ENCODE data around the gene HSPBP1.

HSPBP1 gene

DNA sequence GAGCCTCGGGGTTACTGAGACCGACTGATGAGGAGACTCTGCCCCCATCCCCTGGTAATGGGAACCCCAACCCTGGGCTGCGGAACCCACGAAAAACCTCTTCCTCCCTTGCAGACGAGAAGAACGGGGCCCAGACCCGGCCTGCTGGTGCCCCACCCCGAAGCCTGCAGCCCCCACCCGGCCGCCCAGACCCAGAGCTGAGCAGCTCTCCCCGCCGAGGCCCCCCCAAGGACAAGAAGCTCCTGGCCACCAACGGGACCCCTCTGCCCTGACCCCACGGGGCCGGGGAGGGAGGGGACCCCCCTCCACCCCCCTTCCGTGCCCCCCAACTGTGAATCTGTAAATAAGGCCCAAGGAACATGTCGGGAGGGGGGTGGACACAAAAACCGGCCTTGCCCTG is 31.9 kb upstream of the HSPBP1 start:
- no peak overlapping the region for H3K4me3 Mint-ChIP-seq

DNA sequence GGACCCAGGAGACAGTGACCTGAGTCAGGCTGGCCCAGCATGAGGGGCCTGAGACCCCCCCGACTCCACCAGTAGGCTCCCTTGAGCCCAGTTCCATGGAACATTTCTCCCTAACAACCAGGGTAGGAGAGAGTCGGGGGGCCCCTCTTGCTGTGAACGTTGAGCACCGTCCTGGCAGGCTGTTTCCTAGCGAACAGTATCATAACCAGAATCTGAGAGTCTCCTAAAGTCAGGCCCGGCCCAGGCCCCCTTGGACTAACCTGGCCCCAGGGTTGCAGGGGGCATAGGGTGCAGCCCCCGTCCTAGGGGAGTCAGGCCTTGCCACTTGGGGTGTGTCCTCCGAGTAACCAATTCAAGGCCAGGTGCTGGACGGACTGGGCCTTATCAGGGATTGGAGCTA is 31.5 kb upstream of the HSPBP1 start:
- intact Hi-C loops (cut with micrococcal nuclease): no loop called here
- Mint-ChIP-seq H3K4me1 (ENCODE audit: low read depth) (peaks cover 15% of the 10 kb centered on the region), H3K27me3 (no peaks in the 10 kb centered on the region), H3K36me3 (ENCODE audit: low read depth) (peaks cover 52% of the 10 kb centered on the region), H3K4me3 (no peak overlapping the region), H3K27ac (no peak overlapping the region), H3K9me3 (no peaks in the 10 kb centered on the region)

More for the DNA sequence above, 31.9 kb upstream of the HSPBP1 start:
- intact Hi-C loops (cut with micrococcal nuclease): no loop called here
- H3K36me3 Mint-ChIP-seq (ENCODE audit: low read depth): peaks cover 56% of the 10 kb centered on the region
- H3K4me1 Mint-ChIP-seq (ENCODE audit: low read depth): peaks cover 13% of the 10 kb centered on the region
- no peaks in the 10 kb centered on the region for H3K27me3 Mint-ChIP-seq
- no peak overlapping the region for H3K27ac Mint-ChIP-seq
- no peaks in the 10 kb centered on the region for H3K9me3 Mint-ChIP-seq

DNA sequence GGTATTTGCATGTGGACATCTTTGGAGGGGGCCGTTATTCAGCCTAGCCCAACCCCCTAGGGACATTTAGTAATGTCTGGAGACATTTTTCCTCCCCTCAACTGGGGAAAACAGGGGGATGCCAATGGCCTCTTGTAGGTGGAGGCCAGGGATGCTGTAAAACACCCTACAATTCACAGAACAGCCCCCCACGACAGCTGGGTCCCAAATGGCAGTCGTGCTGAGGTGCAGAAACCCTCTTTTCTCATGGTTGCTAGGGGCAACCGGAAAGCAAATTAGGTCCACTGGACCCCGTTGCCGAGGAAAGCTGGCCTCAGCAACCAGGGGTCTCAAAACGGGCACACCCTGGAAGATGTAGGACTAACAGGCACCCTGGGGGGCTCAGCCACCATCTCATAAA is 30.6 kb upstream of the HSPBP1 start:
- intact Hi-C loops (cut with micrococcal nuclease): no loop called here
- Mint-ChIP-seq H3K9me3 (no peaks in the 10 kb centered on the region), H3K27me3 (no peaks in the 10 kb centered on the region)

DNA sequence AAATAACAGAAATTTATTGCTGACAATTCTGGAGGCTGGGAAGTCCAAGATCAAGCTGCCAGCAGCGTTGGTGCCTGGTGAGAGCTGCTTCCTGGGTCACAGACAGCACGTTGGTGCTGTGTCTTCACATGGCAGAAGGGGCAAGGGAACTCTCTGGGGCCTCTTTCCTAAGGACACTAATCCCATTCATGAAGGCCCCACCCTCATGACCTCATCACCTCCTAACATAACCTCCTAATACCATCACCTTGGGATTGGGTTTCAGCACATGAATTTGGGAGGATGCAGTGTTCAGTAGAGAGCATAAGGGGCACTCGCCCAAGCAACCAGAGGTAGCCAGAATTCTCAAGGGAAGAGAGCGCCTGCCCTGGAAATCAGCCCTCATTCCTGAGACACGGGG is 29.5 kb upstream of the HSPBP1 start:
- no peak overlapping the region for H3K27ac Mint-ChIP-seq
- H3K9me3 Mint-ChIP-seq: no peaks in the 10 kb centered on the region
- peaks cover 19% of the 10 kb centered on the region for H3K4me1 Mint-ChIP-seq (ENCODE audit: low read depth)
- H3K4me3 Mint-ChIP-seq: no peak overlapping the region
- intact Hi-C loops (cut with micrococcal nuclease): no loop called here
- no peaks in the 10 kb centered on the region for H3K27me3 Mint-ChIP-seq
- peaks cover 32% of the 10 kb centered on the region for H3K36me3 Mint-ChIP-seq (ENCODE audit: low read depth)

More for the DNA sequence above, 30.6 kb upstream of the HSPBP1 start:
- Mint-ChIP-seq H3K36me3 (ENCODE audit: low read depth) (peaks cover 43% of the 10 kb centered on the region), H3K4me3 (no peak overlapping the region), H3K4me1 (ENCODE audit: low read depth) (peaks cover 20% of the 10 kb centered on the region), H3K27ac (no peak overlapping the region)

DNA sequence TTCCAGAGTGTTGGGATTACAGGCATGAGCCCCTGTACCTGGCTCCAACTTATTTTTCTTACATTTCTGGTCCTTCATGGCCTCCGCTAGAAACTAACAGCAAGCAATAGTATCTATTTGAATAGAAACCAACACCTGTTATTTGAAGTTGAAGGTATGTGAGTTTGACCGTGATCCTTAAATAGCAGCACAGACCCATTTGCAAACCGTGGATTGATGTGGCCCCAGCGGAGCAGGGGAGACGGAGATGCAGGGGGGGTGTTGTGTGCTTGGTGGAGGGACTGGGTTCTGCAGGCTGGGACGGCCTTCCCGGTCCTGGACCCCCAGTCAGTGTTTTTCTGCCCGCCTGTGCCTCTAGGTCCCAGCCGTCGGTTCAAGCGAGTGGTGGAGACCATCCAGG is 28.4 kb upstream of the HSPBP1 start:
- H3K9me3 Mint-ChIP-seq: no peaks in the 10 kb centered on the region
- H3K4me3 Mint-ChIP-seq: no peak overlapping the region
- intact Hi-C loops (cut with micrococcal nuclease): no loop called here
- H3K4me1 Mint-ChIP-seq (ENCODE audit: low read depth): peaks cover 10% of the 10 kb centered on the region
- peaks cover 21% of the 10 kb centered on the region for H3K36me3 Mint-ChIP-seq (ENCODE audit: low read depth)
- H3K27ac Mint-ChIP-seq: no peak overlapping the region
- H3K27me3 Mint-ChIP-seq: no peaks in the 10 kb centered on the region

DNA sequence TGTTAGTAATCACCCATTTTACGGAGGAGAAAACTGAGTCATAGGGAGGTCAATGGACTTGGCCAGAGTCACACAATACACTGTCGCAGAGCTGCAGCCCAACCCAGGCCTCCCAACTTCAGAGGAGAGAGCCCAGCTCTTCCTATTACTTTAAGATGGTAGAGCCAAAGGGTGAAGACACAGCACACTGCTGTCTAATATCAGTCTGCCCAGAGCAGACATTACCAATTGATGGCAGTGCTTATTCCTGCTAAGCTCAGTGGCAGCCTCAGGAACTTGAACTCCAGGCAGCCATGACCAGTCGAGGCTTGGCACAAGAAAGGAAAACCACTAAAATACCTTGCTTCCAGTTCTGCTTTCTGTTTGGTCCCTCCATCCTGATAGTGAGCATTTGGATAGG is 26.8 kb upstream of the HSPBP1 start:
- intact Hi-C loops (cut with micrococcal nuclease): no loop called here
- Mint-ChIP-seq H3K9me3 (no peaks in the 10 kb centered on the region), H3K36me3 (ENCODE audit: low read depth) (peaks cover 5% of the 10 kb centered on the region), H3K4me1 (ENCODE audit: low read depth) (peaks cover 15% of the 10 kb centered on the region), H3K27ac (no peak overlapping the region), H3K27me3 (no peaks in the 10 kb centered on the region), H3K4me3 (no peak overlapping the region)

DNA sequence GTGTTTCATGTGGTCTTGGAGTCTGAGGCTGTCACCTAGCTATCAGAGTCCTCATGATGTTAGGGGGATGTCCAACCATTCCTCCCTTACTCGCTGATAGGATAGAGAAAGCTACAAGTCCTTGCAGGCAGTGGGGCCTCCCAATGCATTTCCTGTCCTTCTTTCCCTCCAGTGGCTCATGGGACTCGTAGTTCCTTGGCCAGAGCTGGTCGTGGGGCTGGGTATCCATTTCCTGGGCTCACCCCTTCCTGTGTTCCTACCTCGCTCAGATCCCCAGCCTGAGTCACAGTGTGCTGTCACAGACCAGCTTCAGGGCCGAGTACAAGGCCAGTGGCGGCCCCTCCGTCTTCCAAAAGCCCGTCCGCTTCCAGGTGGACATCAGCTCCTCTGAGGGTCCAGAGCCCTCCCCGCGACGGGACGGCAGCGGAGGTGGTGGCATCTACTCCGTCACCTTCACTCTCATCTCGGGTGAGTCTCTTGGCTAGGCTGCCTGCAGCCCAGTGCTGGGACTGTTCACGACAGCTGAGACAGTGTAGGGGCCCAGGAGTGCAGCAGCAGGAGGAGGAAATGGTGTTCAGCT is 26.2 kb upstream of the HSPBP1 start:
- Mint-ChIP-seq H3K27ac (no peak overlapping the region), H3K27me3 (peaks cover under 1% of the 10 kb centered on the region), H3K4me3 (no peak overlapping the region), H3K4me1 (ENCODE audit: low read depth) (peaks cover 21% of the 10 kb centered on the region), H3K36me3 (ENCODE audit: low read depth) (no peaks in the 10 kb centered on the region), H3K9me3 (no peaks in the 10 kb centered on the region)
- intact Hi-C loops (cut with micrococcal nuclease): loop anchor here (2.0 kb wide), 1 partner anchor 33 kb away; the partner anchor contains the start of gene KMT5C

DNA sequence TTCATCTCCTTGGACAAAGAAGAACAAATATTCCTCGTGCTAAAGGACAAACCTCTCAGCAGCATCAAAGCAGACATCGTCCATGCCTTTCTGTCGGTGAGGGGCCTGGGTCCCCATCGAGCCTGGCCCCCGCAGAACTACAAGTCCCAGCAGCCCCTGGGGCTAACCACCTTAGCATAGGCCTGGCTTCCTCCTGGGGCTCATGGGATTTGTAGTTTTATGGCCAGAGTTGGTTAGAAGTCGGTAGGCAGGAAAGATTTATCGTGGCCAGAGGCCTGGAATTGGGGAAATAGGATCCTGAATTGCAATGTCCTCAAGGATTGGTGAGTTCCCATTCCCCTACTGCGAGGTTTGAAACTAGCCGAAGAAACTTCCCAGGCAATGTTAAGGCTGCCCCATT is 25.6 kb upstream of the HSPBP1 start:
- Mint-ChIP-seq H3K9me3 (no peaks in the 10 kb centered on the region), H3K4me3 (no peak overlapping the region), H3K36me3 (ENCODE audit: low read depth) (no peaks in the 10 kb centered on the region), H3K27me3 (peaks cover 4% of the 10 kb centered on the region), H3K27ac (no peak overlapping the region), H3K4me1 (ENCODE audit: low read depth) (peaks cover 21% of the 10 kb centered on the region)
- intact Hi-C loops (cut with micrococcal nuclease): loop anchor here (2.0 kb wide), 1 partner anchor 33 kb away; the partner anchor contains the start of gene KMT5C

DNA sequence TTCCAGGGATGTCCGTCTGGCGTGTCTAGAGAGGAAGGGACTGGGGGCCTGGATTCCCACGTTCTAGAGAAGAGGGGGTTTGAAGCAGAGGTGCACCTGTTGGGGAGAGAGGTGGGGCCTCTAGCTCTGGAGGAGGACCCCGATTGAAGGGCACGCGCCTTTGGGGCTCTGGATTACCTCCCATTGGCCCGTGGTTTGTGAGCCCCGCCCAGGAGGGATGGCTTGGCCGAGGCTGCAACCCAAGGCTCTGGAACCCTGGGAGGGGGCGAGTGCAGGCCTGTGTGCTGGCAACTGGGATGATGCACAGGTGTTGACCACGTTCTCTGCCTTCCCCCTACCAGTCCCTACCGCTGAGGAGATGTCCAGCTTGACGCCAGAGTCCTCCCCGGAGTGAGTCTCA is 25.1 kb upstream of the HSPBP1 start:
- no peaks in the 10 kb centered on the region for H3K9me3 Mint-ChIP-seq
- H3K4me1 Mint-ChIP-seq (ENCODE audit: low read depth): peaks cover 21% of the 10 kb centered on the region
- H3K36me3 Mint-ChIP-seq (ENCODE audit: low read depth): no peaks in the 10 kb centered on the region
- H3K4me3 Mint-ChIP-seq: no peak overlapping the region
- intact Hi-C loops (cut with micrococcal nuclease): loop anchor here (2.0 kb wide), 1 partner anchor 34 kb away; the partner anchor contains the start of gene KMT5C
- H3K27ac Mint-ChIP-seq: no peak overlapping the region
- H3K27me3 Mint-ChIP-seq: peaks cover 6% of the 10 kb centered on the region

DNA sequence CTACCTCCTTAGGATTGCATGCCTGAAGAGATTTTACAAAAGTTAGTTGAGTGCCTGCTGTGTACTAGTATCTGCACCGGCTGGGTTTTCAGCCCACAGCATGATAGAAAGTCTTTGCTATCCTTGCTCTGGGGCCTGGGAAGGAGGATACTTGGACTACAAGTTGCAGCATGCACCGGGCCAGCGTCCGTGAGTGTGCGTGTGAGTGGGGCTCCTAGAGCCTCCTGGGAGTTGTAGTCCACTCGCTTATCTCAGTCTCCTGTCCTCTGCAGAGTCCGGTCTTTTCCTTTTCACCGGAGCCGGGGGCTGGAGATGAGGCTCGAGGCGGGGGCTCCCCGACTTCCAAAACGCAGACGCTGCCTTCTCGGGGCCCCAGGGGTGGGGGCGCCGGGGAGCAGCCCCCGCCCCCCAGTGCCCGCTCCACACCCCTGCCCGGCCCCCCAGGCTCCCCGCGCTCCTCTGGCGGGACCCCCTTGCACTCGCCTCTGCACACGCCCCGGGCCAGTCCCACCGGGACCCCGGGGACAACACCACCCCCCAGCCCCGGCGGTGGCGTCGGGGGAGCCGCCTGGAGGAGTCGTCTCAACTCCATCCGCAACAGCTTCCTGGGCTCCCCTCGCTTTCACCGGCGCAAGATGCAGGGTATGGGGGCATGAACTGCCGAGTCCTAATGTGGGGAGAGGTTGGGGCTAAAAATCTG is 24.5 kb upstream of the HSPBP1 start:
- intact Hi-C loops (cut with micrococcal nuclease): loop anchor here (2.0 kb wide), 1 partner anchor 34 kb away; the partner anchor contains the start of gene KMT5C
- H3K9me3 Mint-ChIP-seq: no peaks in the 10 kb centered on the region
- H3K4me3 Mint-ChIP-seq: no peak overlapping the region
- no peaks in the 10 kb centered on the region for H3K36me3 Mint-ChIP-seq (ENCODE audit: low read depth)
- peaks cover 21% of the 10 kb centered on the region for H3K4me1 Mint-ChIP-seq (ENCODE audit: low read depth)
- H3K27ac Mint-ChIP-seq: no peak overlapping the region
- H3K27me3 Mint-ChIP-seq: peaks cover 11% of the 10 kb centered on the region

DNA sequence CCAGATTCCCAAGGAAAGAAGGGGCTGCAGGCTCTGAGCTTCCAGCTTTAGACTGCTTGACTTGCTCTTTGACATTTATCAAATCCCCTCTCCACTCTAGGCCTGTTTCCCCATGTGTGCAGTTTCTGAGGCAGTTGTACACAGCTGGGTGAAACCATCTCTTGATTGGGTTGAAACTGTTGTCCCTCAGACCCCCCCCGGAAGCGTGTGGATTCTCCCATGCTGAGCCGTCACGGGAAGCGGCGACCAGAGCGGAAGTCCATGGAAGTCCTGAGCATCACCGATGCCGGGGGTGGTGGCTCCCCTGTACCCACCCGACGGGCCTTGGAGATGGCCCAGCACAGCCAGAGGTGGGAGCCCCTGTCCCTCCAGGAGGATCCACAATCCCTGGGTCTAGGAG is 23.6 kb upstream of the HSPBP1 start:
- no peaks in the 10 kb centered on the region for H3K36me3 Mint-ChIP-seq (ENCODE audit: low read depth)
- H3K27me3 Mint-ChIP-seq: peaks cover 15% of the 10 kb centered on the region
- H3K27ac Mint-ChIP-seq: no peak overlapping the region
- H3K9me3 Mint-ChIP-seq: no peaks in the 10 kb centered on the region
- H3K4me3 Mint-ChIP-seq: no peak overlapping the region
- intact Hi-C loops (cut with micrococcal nuclease): no loop called here
- peaks cover 21% of the 10 kb centered on the region for H3K4me1 Mint-ChIP-seq (ENCODE audit: low read depth)

DNA sequence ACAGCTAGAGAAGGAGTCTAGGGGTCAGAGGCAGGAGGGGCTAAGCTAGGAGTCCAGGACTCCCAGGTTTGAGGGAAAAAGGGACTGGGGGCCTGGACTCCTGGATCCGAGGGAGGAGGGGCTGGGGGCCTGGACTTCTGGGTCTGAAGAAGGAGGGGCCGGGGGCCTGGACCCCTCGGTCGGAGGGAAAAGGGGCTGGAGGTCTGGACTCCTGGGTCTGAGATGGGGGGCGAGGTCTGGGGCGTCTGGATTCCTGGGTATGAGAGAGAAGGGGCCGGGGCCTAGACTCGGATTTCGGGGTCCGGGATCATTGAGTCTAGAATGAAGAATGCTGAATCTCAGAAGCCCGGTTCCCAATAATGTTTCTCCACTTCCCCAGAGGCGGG is 22.4 kb upstream of the HSPBP1 start:
- intact Hi-C loops (cut with micrococcal nuclease): no loop called here
- Mint-ChIP-seq H3K36me3 (ENCODE audit: low read depth) (no peaks in the 10 kb centered on the region), H3K9me3 (no peaks in the 10 kb centered on the region), H3K27ac (no peak overlapping the region), H3K27me3 (peaks cover 18% of the 10 kb centered on the region), H3K4me3 (no peak overlapping the region), H3K4me1 (ENCODE audit: low read depth) (peaks cover 21% of the 10 kb centered on the region)

DNA sequence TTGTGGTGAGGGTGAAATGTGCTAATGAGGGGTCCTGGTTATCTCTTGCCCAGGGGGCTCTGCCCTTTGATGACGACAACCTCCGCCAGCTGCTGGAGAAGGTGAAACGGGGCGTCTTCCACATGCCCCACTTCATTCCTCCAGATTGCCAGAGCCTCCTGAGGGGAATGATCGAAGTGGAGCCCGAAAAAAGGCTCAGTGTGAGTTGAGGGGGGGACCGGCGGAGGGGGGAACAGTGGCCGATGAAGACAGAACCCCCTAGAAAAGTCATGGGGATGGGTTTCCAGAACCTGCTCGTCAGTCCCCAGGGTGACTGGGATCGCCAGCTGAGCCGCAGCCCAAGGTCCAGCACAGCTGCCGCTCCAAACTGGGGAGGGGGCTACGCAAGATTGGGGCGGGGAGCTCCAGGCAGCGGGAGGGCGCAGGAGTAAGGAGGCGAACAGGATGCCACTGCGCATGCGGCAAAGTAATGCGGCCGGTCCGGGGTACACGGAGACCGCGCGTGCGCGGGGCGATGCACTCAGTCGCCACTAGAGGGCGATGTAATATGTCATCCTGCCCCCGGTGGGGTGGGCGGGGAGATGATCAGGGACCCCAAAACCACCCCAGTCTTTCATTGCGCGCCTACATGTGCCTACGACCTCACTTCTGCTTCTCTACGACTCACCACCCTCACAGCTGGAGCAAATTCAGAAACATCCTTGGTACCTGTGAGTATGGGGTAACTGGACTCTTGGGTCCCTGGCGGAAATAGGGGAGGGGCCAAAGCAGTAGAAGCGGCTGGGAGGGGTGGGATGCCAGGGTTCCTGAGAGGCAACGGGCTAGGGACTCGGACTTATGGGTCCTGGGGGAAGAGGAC is 21.8 kb upstream of the HSPBP1 start:
- H3K9me3 Mint-ChIP-seq: no peaks in the 10 kb centered on the region
- peak overlapping the region; percentile 70 for H3K4me3 Mint-ChIP-seq
- peaks cover 21% of the 10 kb centered on the region for H3K4me1 Mint-ChIP-seq (ENCODE audit: low read depth)
- H3K27me3 Mint-ChIP-seq: peaks cover 21% of the 10 kb centered on the region
- no peaks in the 10 kb centered on the region for H3K36me3 Mint-ChIP-seq (ENCODE audit: low read depth)
- no peak overlapping the region for H3K27ac Mint-ChIP-seq
- intact Hi-C loops (cut with micrococcal nuclease): no loop called here

DNA sequence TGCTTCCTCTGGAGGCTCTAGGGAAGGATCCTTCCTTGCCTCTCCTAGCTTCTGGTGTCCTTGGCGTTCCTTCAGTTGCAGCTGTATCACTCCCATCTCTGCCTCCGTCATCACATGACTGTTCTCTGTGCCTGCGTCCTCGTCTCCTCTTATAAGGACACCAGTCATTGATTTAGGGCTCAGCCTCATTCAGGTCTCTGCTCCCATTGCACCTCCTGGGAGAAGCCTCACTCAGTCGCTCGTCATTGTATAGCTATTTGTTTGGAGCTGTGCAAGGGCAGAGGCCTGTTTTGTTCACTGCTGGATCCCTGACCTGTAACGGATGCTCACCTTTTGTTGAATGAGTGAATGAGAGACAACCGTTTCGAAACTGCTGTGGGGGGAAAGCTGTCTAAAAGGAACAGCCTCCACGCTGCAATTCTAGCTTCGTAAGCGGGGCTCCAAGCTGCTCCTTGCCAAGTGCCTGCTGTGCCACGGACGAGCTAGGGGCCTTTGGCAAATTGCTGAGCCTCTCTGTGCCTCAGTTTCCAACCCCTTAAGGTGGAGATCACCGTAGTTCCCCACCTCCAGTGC is 21.1 kb upstream of the HSPBP1 start:
- Mint-ChIP-seq H3K9me3 (no peaks in the 10 kb centered on the region), H3K4me3 (peak overlapping the region; percentile 70), H3K27ac (no peak overlapping the region), H3K36me3 (ENCODE audit: low read depth) (no peaks in the 10 kb centered on the region), H3K4me1 (ENCODE audit: low read depth) (peaks cover 14% of the 10 kb centered on the region), H3K27me3 (peaks cover 21% of the 10 kb centered on the region)
- intact Hi-C loops (cut with micrococcal nuclease): no loop called here
